ENCODE results near the gene ANKRD31.
"Not testable (repeated sequence)": the region's sequence is repeated elsewhere in the genome, so short reads cannot be mapped to it uniquely, and the experiment has no call there.

Gene ANKRD31

DNA sequence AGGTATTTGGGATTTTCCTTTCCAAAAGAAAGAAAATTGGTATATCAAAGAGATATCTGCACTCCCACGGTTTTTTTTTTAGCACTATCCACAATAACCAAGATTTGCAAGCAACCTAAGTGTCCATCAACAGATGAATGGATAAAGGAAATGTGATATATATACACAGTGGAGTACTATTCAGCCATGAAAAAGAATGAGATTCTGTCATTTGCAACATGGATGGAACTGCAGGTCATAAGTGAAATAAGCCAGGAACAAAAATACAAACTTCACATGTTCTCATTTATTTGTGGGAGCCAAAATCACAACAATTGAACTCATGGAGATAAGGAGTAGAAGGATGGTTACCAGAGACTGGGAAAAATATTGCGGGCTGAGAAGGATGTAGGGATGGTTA is 9.8 kb downstream of the ANKRD31 start:
- DNase-seq = no peak

DNA sequence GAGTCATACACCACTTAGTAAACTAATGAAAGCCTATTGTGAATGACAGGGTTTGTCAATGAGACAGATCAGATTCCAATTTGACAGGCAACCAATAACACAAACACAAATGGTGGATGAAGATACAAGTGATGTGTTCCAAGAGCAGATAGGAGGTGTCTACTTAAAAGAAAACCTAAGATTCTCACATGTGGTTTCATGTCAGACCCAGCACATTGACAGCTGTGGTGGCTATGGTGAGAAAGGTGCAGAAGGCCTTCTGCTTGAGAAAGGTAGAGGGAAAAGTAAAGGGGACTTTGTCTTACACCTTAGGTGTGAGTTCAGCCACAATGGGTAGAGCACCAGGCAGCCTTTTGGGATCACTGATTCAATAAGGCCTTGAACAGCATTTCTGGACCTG is 11.2 kb downstream of the ANKRD31 start:
- no peak for DNase-seq

DNA sequence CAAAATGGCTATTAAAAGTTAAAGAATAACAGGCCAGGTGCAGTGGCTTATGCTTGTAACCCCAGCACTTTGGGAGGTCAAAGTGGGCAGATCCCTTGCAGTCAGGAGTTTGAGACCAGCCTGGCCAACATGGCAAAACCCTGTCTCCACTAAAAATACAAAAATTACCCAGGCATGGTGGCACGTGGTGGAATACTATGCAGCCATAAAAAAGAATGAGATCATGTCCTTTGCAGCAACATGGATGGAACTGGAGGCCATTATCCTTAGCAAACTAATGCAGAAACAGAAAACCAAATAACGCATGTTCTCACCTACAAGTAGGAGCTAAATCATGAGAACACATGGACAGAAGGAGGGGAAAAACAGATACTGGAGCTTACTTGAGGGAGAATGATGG is 15.9 kb downstream of the ANKRD31 start:
- DNase-seq = not testable (repeated sequence)

DNA sequence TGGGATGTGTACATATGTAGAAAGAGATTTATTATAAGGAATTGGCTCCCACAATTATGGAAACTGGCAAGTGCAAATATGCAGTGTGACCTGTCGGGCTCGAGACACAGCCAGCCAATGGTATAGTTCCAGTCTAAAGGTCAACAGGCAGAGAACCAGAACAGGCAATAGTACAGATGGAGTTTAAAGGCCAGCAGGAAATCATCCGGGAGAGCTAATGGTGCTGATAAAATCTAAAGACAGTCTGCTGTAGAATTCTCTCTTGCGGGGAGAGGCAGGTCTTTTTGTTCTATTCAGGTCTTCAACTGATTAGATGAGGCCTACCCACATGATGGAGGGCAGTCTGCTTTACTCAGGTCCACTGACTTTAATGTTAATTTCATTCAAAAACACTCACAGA is 21.8 kb downstream of the ANKRD31 start:
- DNase-seq = no peak

DNA sequence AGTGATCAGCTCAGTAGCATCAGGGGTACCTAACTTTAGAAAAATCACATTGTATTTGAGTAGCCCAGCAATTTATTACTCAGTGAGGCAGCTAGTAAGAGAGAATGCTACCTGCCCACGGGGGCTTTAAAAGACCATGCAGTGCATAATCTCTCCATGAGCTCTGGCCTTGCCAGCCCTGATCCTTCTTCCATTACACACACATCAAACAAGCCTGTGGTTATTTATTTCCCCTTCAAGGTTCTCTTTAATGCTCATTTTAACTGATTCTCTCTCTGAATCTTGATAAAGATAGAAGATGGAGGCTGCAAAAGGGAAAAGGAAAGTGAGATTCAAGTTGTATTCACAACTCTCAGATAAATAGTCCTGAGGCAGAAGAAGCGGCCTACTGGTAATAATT is 22.3 kb downstream of the ANKRD31 start:
- no peak for DNase-seq

DNA sequence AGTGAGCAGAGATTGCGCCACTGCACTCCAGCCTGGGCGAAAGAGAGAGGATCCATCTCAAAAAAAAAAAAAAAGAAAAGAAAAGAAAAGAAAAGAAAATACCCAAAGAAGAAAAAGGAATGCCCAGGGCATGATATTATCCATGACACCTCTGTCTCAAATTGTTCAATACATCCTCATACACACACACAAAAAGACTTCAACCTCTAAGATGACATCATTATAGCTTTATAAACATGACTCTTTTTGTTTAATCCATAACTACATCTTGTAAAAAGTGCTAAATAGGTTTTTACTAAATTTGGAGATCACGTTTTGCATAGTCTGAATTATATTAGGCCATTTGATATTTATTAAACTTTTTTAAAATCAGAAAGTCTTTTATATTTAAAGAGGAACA is 33.1 kb downstream of the ANKRD31 start:
- no peak for DNase-seq

DNA sequence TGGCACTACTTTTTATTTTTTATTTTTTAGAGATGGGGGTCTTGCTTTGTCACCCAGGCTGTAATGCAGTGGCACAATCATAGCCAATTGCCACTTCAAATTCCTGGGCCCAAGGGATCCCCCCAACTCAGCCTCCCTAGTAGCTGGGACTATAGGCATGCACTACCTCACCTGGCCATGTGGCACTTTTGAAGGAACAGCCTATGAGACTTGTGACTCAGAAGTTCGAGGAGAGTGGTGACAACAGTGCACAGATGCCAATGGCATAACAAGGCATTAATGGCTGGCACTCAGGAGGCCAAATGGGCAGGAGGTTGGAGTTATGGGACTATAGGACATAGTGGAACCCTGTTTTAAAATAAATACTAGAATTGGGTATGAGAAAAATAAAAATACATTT is 33.7 kb downstream of the ANKRD31 start:
- DNase-seq = no peak

DNA sequence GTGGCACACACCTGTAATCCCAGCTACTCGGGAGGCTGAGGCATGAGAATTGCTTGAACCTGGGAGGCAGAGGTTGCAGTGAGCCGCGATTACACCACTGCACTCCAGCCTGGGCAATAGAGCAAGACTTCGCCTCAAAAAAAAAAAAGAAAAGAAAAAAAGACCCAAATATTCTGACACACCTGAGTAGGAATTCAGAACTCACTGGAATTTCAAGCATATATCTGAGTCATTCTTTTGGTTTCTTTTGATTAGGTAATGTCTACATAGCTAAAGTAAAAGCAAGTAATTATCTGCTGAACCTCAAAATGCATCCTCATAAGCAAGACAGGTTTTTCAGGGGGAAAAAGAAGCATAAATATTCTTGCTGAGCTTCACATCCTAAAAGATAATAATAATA is 35.9 kb downstream of the ANKRD31 start:
- DNase-seq = no peak

DNA sequence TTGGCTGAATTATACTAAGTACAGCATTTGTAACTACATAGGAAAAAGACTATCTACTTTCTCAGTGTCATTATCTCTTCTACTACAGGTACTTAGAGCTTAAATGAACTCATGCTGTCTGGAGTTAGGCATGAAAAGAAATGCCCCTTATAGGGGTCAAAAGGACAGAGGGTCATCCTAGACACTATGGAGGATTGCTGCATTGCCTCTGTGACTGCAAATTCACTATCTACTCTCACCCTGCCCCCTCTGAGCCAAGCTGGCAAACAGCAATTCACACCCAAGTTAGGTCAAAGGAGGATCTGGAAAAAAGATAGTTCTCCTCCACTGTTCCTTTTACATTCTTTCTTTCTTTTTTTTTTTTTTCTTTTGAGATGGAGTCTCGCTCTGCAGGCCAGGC is 36.7 kb downstream of the ANKRD31 start:
- DNase-seq = no peak

DNA sequence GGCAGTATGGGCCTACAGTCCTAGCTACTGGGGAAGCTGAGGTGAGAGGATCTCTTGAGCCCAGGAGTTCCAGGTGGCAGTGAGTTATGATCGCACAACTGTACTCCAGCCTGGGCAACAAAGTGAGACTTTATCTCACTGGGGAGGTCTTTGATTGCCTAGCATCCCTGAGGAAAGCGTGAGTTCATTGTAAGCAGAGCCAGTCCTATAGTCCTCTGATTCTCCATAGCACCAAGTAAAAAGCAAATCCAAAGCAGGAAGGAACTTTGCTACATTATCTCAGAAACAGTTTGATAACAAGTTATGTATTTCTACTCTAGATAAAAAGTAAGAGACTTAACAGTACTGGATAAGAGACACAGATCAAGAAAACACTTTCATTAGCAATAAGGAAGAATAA is 37.6 kb downstream of the ANKRD31 start:
- no peak for DNase-seq

DNA sequence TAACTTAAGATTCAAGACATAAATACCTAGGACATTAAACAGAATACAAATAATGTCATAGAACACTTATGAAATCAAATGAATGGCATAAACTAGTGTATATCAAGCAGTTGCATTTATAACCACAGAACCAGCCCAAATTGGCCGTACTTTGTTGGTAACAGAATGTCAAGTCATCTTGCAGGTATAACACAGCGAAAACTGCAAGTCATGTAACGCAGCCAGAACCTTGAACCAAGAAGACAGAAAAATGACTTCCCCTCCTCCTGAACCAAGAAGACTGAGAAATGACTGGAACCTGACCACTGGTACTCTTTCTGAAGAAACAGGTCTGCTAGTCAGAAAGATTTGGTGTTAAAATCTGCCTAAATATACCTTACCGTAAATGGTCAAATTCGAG is 38.9 kb downstream of the ANKRD31 start:
- DNase-seq = no peak

DNA sequence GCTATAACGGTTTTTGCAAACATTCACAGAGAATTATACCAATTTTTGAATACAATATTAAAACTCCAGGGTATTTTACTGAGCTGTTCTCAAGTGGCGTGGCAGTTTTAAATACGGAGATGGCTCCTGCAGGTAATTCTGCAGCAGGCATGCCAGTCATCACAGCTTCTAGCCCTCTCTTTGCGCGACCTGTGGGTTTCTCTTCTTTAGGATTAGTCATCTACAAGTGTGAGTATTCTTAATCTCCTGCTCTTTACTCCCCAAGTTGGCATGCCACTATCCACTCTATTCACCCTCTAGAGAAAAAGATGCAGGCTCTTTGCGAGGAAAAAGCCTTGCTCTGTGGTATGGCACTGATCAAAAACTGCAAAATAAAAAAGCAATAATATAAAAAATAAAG is 43.9 kb downstream of the ANKRD31 start:
- DNase-seq = no peak

DNA sequence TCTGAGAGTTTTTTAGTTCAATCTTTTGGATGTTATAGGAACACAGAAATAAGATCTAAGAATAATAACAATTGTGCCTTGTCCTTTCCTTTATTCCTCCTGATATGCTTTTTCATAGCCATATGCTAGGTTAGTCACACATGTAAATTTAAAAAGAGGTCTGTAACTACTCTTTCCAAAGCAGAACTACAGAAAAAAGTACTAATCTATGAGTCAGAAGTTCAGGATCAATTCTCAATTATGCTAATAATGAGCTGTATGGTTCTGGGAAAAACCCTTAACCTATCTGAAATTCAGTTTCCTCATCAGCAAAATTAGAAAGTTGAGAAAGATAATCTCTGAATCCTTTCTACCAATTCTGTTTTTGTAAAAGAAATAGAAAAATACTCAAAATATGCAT is 44.4 kb downstream of the ANKRD31 start:
- DNase-seq = no peak

DNA sequence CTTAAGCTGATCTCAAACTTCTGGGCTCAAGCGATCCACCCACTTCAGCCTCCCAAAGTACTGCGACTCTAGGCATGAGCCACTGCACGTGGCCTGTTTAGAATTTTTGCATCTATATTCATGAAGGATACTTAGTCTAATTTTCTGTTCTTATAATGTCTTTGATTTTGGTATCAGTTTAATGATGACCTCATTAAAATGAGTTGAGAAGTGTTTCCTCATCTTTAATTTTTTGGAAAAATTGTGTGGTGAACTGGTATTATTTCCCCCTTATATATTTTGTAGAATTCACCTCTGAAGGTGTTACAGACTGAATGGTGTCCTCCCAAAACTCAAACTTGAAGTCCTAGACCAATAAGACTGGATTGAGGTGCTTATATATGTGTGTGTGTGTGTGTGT is 46.5 kb downstream of the ANKRD31 start:
- no peak for DNase-seq

DNA sequence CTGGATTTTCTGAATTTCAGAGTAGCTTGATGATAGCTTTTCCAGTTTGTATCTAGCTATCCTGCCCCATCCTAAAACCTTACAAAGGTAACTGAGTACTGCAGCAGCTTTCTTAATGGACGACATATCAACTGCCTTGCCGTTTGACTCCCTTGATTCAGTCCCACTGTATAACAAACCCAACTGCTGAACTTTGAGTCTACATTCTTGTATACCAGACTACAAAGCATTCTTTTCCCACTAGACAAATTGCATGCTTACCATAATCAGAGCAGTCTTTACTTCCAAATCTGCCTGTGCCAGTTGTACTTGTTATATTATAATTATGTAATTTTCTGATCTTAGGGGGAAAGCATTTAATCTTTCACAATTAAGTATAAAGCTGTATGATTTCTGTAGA is 47.3 kb downstream of the ANKRD31 start:
- no peak for DNase-seq

DNA sequence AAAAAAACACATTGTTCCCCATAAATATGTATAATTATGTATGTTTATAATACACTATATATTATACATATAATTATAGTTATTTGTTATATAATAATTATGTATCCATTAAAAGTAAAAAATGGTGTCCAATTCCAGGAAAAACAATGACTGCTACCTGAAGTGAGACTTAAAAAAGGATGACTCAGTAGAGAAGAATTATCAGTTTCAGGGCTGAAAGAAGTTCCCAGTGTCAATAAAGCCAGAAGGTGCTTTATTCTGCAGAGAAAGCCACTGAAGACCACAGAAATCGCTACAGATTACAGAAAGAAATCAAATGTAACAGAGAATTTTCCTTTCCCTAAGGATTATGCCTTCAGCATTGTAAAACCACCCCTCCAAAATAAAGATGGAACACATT is 50.9 kb downstream of the ANKRD31 start:
- no peak for DNase-seq

DNA sequence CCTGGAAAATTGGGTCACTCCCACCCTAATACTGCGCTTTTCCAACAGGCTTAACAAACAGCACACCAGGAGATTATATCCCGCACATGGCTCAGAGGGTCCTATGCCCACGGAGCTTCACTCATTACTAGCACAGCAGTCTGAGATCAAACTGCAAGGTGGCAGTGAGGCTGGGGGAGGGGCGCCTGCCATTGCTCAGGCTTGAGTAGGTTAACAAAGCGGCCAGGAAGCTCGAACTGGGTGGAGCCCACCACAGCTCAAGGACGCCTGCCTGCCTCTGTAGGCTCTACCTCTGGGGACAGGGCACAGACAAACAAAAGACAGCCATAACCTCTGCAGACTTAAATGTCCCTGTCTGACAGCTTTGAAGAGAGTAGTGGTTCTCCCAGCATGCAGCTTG is 60.7 kb downstream of the ANKRD31 start:
- not testable (repeated sequence) for DNase-seq

DNA sequence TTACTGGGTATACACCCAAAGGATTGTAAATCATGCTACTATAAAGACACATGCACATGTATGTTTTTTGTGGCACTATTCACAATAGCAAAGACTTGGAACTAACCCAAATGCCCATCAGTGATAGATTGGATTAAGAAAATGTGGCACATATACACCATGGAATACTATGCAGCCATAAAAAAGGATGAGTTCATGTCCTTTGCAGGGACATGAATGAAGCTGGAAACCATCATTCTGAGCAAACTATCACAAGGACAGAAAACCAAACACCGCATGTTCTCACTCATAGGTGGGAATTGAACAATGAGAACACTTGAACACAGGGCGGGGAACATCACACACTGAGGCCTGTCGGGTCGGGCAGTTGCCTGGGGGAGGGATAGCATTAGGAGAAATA is 61.8 kb downstream of the ANKRD31 start:
- DNase-seq = not testable (repeated sequence)

DNA sequence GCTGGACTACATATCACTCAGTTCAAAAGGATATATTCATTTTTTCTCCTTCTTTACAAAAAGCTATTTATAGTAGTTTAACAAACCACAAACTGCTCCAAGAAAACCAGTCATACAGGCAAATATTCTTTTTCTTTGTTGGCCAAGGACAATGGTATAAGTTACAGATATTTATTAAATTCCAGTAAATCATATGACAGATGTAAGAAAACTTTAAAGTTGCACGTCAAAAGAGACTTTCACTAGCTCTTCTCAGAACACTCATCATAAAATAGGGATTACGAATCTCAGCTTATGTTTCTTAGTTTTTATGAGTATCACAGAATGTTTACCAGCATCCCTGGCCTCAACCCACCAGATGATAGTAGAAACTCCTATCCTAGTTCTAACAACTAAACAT is 67.2 kb downstream of the ANKRD31 start:
- no peak for DNase-seq

DNA sequence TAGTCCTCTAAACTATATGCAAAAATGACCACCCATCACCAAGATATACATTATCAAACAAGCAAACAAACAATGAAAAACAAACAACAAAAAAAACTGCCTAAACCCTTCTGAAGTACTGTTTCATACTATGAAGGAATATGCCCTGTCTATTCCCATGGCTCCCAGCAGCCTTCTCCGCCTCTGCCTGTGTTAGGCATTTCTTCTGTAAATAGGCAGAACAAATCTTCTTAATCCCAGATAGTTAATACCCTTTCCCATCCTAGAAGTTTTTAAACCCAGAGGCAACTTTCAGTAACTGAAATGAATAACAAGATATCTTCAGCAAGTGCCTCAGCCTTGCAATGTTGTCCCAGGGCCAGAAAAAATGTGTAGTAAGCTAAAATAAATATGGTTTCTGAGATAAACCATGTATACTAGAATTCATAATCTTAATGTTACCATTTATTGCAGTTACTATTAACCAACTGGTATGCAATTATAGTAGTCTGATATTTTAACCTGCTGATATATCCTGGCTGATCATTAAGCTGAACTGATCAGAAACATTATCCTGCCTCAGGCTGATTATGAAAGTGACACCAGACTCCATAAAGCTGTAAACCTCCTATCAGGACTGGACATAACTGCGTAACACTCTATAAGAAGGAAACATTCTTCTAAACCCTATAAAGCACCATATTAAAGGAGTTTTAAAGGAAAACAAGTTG is 68.5 kb downstream of the ANKRD31 start:
- no peak for DNase-seq

DNA sequence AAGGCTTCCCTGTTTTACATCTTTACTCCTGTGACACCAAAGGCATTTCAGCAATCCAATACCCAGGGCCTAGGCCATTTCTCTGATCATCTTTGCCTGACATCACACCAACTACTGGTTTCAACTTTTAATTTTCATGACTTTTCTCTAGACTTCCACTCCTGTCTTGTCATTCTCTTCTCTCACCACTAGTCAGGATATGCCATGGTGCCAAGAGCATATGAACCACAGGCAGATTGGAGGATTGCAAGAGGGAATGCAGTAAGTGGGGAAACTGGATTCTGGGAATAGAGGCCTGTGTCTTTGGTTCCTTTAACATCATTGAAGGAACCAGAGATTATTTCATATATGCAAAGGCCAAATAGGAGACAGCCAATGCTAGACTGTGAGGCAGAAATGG is 69.3 kb downstream of the ANKRD31 start:
- DNase-seq = no peak

DNA sequence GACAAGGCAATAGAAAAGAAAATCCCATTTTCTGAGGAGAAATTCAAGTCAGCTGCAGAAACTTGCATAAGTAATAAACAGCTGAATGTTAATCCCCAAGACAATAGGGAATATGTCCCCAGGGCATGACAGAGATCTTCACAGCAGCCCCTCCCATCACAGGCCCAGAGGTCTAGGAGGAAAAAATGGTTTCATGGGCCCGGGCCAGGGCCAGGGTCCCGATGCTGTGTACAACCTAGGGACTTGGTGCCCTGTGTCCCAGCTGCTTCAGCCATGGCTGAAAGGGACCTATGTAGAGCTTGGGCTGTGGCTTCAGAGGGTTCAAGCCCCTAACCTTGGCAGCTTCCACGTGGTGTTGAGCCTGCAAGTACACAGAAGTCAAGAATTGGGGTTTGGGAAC is 75.2 kb downstream of the ANKRD31 start:
- DNase-seq = not testable (repeated sequence)

DNA sequence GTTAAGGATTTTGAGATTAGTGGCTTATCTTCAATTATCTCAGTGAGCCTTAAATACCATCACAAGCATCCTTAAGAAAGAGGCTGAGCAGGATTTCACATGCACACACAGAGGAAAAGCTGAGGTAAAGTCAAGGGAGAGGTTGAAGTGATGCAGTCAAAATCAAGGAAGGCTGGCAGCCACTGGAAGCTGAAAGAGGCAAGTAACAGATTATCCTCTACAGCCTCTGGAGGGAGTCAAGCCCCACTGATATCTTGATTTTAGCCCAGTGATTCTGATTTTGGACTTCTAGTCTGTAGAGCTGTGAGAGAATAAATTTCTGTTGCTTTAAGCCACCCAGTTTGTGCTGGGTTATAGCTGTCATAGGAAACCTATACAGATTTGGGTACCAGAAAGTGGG is 80.1 kb downstream of the ANKRD31 start:
- no peak for DNase-seq

DNA sequence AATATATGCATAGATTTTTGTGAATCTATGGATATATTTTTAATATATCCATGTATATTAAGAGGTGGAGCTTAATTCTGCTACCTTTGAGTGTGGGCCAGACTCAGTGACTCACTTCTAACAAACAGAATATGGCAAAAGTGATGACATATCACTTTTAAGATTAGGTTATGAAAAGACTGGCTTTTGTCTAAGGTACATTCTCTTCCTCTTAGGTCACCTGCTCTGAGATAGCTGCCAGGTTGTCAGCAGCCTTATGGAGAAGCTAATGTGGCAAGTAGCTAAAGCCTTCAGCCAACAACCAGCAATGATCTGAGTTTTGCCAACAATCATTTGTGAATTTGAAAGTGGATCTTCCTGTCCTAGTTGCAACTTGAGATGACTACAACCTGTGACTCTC is 83.8 kb downstream of the ANKRD31 start:
- no peak for DNase-seq

DNA sequence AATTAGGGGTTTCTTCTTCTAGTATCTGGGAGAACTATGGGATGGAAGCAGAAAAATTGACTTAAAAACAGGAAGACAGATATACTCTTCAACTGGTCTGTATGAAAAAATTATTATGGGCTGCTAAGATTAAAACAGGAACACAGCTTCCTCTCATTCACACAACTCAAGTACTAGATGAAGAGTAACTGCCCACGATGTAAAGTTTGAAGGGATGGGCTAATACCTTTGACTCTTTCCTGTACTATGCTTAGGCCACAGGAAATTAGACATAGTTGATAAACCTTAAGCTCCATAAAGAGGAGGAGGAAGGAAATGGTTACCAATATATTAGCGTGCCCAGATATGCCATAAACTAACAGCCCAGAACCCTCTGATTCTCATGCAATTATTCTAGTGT is 88.6 kb downstream of the ANKRD31 start:
- no peak for DNase-seq

Measured in retina (tissue), 1 donor.